HG02759 (cell line): Measurements from ENCODE around the gene RABGAP1.
A peak's percentile ranks its signal among the peaks of the same experiment; 100 is the strongest.
"Not testable (repeated sequence)": the region's sequence is repeated elsewhere in the genome, so short reads cannot be mapped to it uniquely, and the experiment has no call there.

ENCODE experiments used
- ATAC-seq: cut with Tn5 transposase; IDR thresholded peaks from one replicate; pipeline ENCODE4 v1.9.1; 2021; ENCODE audit warnings: mild to moderate bottlenecking, moderate library complexity; ENCODE audit not compliant: unreplicated experiment

Gene RABGAP1

GRCh38 chr9:122940749-122941581 lies at the start of gene RABGAP1:
Gene RABGAP1 (plus strand): TSS chr9:122941020. CDS start chr9:122957060, 16,040 bp downstream.
- peak; percentile 98 for ATAC-seq

- no peak for ATAC-seq
Observed at GRCh38 chr9:122897969-122898368, 42.9 kb upstream of the RABGAP1 start.

GRCh38 chr9:122900791-122901190 lies 40.0 kb upstream of the RABGAP1 start:
- ATAC-seq = no peak

GRCh38 chr9:122904466-122904822 lies 36.4 kb upstream of the RABGAP1 start:
- ATAC-seq = peak; percentile 21

- ATAC-seq = peak; percentile 90
Observed at GRCh38 chr9:122904823-122905710, 35.8 kb upstream of the RABGAP1 start, which contains the start of gene RC3H2. Gene RC3H2 (minus strand): TSS chr9:122905359. CDS start chr9:122897509, 7,850 bp downstream.

GRCh38 chr9:122906122-122906521 lies 34.7 kb upstream of the RABGAP1 start:
- ATAC-seq = not testable (repeated sequence)

- ATAC-seq = no peak
Observed at GRCh38 chr9:122912671-122912963, 28.2 kb upstream of the RABGAP1 start.

GRCh38 chr9:122912964-122913673 lies 27.7 kb upstream of the RABGAP1 start, which contains the start of gene ZBTB6:
Gene ZBTB6 (minus strand): TSS chr9:122913323. CDS start chr9:122912072, 1,251 bp downstream.
- ATAC-seq = peak; percentile 98

- ATAC-seq = no peak
Observed at GRCh38 chr9:122918310-122918709, 22.5 kb upstream of the RABGAP1 start.

- no peak for ATAC-seq
Observed at GRCh38 chr9:122922713-122923112, 18.1 kb upstream of the RABGAP1 start.

- ATAC-seq = no peak
Observed at GRCh38 chr9:122923947-122924346, 16.9 kb upstream of the RABGAP1 start.

- no peak for ATAC-seq
Observed at GRCh38 chr9:122929796-122930354, 10.9 kb upstream of the RABGAP1 start.

GRCh38 chr9:122930541-122931225 lies 10.1 kb upstream of the RABGAP1 start:
- ATAC-seq = no peak

GRCh38 chr9:122931226-122932121 lies 9.3 kb upstream of the RABGAP1 start, which contains the start of gene ZBTB26:
Gene ZBTB26 (minus strand): TSS chr9:122931512. CDS start chr9:122919934, 11,578 bp downstream.
- ATAC-seq = peak; percentile 98

GRCh38 chr9:122936464-122936863 lies 4.4 kb upstream of the RABGAP1 start:
- ATAC-seq = no peak

GRCh38 chr9:122936883-122937282 lies 3.9 kb upstream of the RABGAP1 start:
- no peak for ATAC-seq

- no peak for ATAC-seq
Observed at GRCh38 chr9:122939601-122940000, 1.2 kb upstream of the RABGAP1 start.

GRCh38 chr9:122940454-122940748 lies 419 bp upstream of the RABGAP1 start:
- no peak for ATAC-seq

GRCh38 chr9:122941582-122942234 lies 888 bp downstream of the RABGAP1 start:
- ATAC-seq = peak; percentile 1
